Measurements from ENCODE around the gene UXS1.
"Not testable (repeated sequence)": the region's sequence is repeated elsewhere in the genome, so short reads cannot be mapped to it uniquely, and the experiment has no call there.

DNA sequence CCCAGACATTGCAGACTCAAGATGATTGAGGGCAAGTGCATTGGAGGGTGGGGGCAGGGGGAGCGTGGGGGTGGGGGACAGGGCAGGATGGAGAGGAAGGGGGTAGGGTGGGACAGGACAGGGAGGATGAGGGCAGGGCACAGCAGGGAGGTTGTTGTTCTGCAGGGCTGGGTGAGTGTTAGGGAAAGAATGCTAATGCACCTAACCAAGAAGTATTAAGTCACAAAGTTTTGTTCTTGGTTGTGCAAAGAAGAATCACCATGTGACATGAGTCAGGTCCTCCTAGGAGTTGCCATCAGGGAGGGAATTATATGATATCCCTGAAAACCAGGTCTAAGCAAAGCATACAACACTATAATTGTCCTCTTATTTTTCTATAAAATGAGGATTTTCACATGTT, 10.4 kb upstream of the UXS1 start:
- TF ChIP-seq, protein P1, sequence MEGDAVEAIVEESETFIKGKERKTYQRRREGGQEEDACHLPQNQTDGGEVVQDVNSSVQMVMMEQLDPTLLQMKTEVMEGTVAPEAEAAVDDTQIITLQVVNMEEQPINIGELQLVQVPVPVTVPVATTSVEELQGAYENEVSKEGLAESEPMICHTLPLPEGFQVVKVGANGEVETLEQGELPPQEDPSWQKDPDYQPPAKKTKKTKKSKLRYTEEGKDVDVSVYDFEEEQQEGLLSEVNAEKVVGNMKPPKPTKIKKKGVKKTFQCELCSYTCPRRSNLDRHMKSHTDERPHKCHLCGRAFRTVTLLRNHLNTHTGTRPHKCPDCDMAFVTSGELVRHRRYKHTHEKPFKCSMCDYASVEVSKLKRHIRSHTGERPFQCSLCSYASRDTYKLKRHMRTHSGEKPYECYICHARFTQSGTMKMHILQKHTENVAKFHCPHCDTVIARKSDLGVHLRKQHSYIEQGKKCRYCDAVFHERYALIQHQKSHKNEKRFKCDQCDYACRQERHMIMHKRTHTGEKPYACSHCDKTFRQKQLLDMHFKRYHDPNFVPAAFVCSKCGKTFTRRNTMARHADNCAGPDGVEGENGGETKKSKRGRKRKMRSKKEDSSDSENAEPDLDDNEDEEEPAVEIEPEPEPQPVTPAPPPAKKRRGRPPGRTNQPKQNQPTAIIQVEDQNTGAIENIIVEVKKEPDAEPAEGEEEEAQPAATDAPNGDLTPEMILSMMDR (conservative IDR thresholded peaks at IDR 0.05; ENCODE audit: low read length), result not testable (repeated sequence)
- TF ChIP-seq EZH2phosphoT487 (IDR thresholded peaks at IDR 0.05; ENCODE audit: borderline replicate concordance), result not testable (repeated sequence)

Measured in Loucy (cell line).